ENCODE measurements around the gene ARSB. TPM values are rescaled to one million over a fixed set of nuclear protein-coding genes. Genes with fewer than 3 reads are reported as not detected.

The ARSB gene
- total and polyA plus RNA-seq, 2 donors (not counting 1 experiment from before 2014, with no cell fraction given) = 10.1 to 27.7 TPM

DNA sequence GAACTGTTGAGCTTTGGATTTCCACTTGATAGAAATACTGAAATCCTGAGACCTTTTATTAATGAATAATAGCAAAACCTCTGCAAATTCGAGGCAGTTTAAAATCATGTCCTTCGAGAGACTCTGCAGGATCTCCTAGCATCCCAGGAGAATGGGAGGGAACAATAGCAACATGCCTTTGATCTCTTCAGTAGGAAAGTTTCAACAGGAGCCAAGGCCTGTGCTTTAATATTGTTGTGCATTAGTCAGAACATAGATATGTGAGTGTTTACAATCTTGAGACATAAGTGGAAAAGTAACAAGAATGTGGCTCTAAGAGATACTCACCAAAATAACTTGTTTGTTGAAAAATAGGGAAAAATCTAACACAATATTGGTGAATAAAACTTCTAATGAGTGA, 253.2 kb downstream of the ARSB start:
- DNase-seq (ENCODE audit: low read depth in 2 of 2) = peak; percentile 28 to 41
- Histone ChIP-seq H3K4me2 (ENCODE audit: extremely low read depth, insufficient read depth, low read length) (no peak overlapping the region), H4K20me1 (ENCODE audit: control insufficient read depth, extremely low read depth, insufficient read depth, low read length) (no peaks in the 10 kb centered on the region), H3K27me3 (ENCODE audit: control insufficient read depth, insufficient read depth, low read length) (no peaks in the 10 kb centered on the region), H3K4me1 (ENCODE audit: control insufficient read depth, extremely low read depth, insufficient read depth, low read length) (no peaks in the 10 kb centered on the region), H2AFZ (ENCODE audit: low read length) (no peak overlapping the region), H3K4me3 (replicated peaks in 1 of 4; ENCODE audit: control extremely low read depth in 1 of 4, insufficient read depth in 1 of 4, low read depth in 3 of 4, low read length in 4 of 4) (no peak overlapping the region), H3K36me3 (ENCODE audit: control insufficient read depth, insufficient read depth, low read length) (no peaks in the 10 kb centered on the region), H3K79me2 (ENCODE audit: control insufficient read depth, insufficient read depth, low read length) (no peaks in the 10 kb centered on the region), H3K9me3 (ENCODE audit: control insufficient read depth, insufficient read depth, low read depth, low read length) (no peaks in the 10 kb centered on the region), H3K9ac (ENCODE audit: insufficient read depth, low read length) (no peak overlapping the region), H3K27ac (ENCODE audit: insufficient read depth, low read length) (no peak overlapping the region)
- no peak for TF ChIP-seq EZH2 (IDR thresholded peaks at IDR 0.05; ENCODE audit: low read length, missing control alignments)
- TF ChIP-seq, protein P1, sequence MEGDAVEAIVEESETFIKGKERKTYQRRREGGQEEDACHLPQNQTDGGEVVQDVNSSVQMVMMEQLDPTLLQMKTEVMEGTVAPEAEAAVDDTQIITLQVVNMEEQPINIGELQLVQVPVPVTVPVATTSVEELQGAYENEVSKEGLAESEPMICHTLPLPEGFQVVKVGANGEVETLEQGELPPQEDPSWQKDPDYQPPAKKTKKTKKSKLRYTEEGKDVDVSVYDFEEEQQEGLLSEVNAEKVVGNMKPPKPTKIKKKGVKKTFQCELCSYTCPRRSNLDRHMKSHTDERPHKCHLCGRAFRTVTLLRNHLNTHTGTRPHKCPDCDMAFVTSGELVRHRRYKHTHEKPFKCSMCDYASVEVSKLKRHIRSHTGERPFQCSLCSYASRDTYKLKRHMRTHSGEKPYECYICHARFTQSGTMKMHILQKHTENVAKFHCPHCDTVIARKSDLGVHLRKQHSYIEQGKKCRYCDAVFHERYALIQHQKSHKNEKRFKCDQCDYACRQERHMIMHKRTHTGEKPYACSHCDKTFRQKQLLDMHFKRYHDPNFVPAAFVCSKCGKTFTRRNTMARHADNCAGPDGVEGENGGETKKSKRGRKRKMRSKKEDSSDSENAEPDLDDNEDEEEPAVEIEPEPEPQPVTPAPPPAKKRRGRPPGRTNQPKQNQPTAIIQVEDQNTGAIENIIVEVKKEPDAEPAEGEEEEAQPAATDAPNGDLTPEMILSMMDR (conservative IDR thresholded peaks at IDR 0.05 in 1 of 2, IDR thresholded peaks at IDR 0.05 in 1 of 2; ENCODE audit: low read depth in 1 of 2, low read length in 2 of 2) = no peak

DNA sequence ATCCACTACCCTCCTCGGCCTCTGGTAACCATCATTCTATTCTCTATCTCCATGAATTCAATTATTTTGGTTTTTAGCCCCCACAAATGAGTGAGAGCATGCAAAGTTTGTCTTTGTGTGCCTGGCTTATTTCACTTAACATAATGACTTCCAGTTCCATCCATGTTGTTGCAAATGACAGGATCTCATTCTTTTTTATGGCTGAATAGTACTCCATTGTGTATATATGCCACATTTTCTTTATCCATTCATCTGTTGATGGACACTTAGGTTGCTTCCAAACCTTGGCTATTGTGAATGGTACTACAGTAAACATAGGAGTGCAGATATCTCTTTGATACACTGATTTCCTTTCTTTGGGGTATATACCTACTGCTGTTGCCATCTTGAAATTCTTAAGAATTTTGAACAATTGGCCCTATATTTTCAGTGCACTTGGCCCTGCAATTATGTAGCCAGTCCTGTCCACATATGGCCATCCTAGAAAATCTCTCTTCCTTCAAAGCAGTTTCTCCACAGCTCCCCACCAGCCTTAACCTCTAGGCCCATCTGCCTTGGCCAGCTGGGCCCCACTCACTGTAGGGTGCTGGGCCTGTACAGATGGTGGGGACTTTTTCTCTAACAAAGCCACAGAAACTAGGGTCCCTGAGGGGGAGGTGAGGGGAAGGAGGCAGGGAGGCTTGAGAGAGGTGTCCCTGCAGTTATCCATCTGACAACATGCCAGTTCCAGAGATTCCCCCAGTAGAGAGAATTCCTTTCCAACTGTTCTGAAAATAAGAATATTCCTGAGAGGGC, 254.6 kb downstream of the ARSB start:
- H2AFZ ChIP-seq (ENCODE audit: low read length) = no peak overlapping the region
- no peaks in the 10 kb centered on the region for H3K36me3 ChIP-seq (ENCODE audit: control insufficient read depth, insufficient read depth, low read length)
- no peaks in the 10 kb centered on the region for H3K79me2 ChIP-seq (ENCODE audit: control insufficient read depth, insufficient read depth, low read length)
- H3K27ac ChIP-seq (ENCODE audit: insufficient read depth, low read length) = no peak overlapping the region
- no peaks in the 10 kb centered on the region for H3K27me3 ChIP-seq (ENCODE audit: control insufficient read depth, insufficient read depth, low read length)
- TF ChIP-seq, protein P1 (conservative IDR thresholded peaks at IDR 0.05 in 1 of 2, IDR thresholded peaks at IDR 0.05 in 1 of 2; ENCODE audit: low read depth in 1 of 2, low read length in 2 of 2) = no peak
- TF ChIP-seq EZH2 (IDR thresholded peaks at IDR 0.05; ENCODE audit: low read length, missing control alignments) = no peak
- H3K9ac ChIP-seq (ENCODE audit: insufficient read depth, low read length) = no peak overlapping the region
- H3K9me3 ChIP-seq (ENCODE audit: control insufficient read depth, insufficient read depth, low read depth, low read length) = no peaks in the 10 kb centered on the region
- no peaks in the 10 kb centered on the region for H4K20me1 ChIP-seq (ENCODE audit: control insufficient read depth, extremely low read depth, insufficient read depth, low read length)
- H3K4me1 ChIP-seq (ENCODE audit: control insufficient read depth, extremely low read depth, insufficient read depth, low read length) = no peaks in the 10 kb centered on the region
- no peak for DNase-seq (ENCODE audit: low read depth in 2 of 2)
- no peak overlapping the region for H3K4me3 ChIP-seq (replicated peaks in 1 of 4; ENCODE audit: control extremely low read depth in 1 of 4, insufficient read depth in 1 of 4, low read depth in 3 of 4, low read length in 4 of 4)
- H3K4me2 ChIP-seq (ENCODE audit: extremely low read depth, insufficient read depth, low read length) = no peak overlapping the region

DNA sequence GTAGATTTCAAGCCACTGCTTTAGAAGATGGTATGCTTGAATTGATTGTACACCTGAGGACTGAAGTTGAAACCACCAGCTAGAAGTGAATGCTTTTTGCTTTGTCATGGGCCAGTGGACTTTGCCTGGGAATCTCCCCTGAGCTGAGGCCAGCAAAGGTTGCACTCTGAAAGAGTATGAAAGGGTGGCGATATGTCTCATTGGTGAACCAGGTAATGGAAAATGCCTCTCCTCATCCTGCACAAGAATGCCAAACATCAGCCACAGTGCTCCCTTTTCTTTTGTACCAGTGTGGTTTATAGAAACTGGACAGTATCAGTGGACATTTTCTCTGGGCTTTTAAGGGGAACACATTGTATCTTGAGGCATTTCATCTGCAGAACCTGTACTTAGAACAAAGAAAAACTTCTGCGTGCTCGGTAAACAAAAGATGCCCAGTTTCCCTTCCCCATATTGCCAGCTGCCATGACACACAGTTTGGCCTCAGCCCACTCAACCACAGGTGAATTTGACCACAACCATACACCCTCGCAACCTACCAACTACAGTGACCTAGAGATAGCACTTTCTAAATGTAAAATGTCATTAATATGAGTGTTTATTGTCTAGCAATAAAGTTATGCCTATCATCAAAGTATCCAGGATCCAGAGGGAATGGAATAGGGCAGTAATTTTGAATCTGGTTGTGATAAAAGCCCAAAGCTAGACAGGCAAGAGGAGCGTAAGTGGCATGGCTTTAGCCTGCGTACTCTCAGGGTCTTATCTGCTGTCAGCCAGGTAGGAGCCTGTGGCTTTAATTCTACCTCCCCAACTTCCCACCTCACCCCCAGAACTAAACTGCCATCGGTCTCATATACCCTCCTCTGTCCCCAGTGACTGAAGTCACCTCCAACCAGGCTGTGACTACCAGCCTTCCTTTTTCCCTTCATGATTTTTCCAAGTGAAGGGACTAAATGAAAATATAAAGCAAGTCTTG, 257.0 kb downstream of the ARSB start:
- H3K9me3 ChIP-seq (ENCODE audit: control insufficient read depth, insufficient read depth, low read depth, low read length) = no peaks in the 10 kb centered on the region
- H3K27me3 ChIP-seq (ENCODE audit: control insufficient read depth, insufficient read depth, low read length) = no peaks in the 10 kb centered on the region
- no peak overlapping the region for H3K4me2 ChIP-seq (ENCODE audit: extremely low read depth, insufficient read depth, low read length)
- no peak overlapping the region for H3K9ac ChIP-seq (ENCODE audit: insufficient read depth, low read length)
- H3K4me1 ChIP-seq (ENCODE audit: control insufficient read depth, extremely low read depth, insufficient read depth, low read length) = no peaks in the 10 kb centered on the region
- no peaks in the 10 kb centered on the region for H3K36me3 ChIP-seq (ENCODE audit: control insufficient read depth, insufficient read depth, low read length)
- DNase-seq (ENCODE audit: low read depth in 2 of 2) = no peak
- no peak overlapping the region for H2AFZ ChIP-seq (ENCODE audit: low read length)
- H3K79me2 ChIP-seq (ENCODE audit: control insufficient read depth, insufficient read depth, low read length) = no peaks in the 10 kb centered on the region
- H4K20me1 ChIP-seq (ENCODE audit: control insufficient read depth, extremely low read depth, insufficient read depth, low read length) = no peaks in the 10 kb centered on the region
- no peak overlapping the region for H3K27ac ChIP-seq (ENCODE audit: insufficient read depth, low read length)
- no peak for TF ChIP-seq EZH2 (IDR thresholded peaks at IDR 0.05; ENCODE audit: low read length, missing control alignments)
- TF ChIP-seq, protein P1 (conservative IDR thresholded peaks at IDR 0.05 in 1 of 2, IDR thresholded peaks at IDR 0.05 in 1 of 2; ENCODE audit: low read depth in 1 of 2, low read length in 2 of 2) = no peak
- H3K4me3 ChIP-seq (replicated peaks in 1 of 4; ENCODE audit: control extremely low read depth in 1 of 4, insufficient read depth in 1 of 4, low read depth in 3 of 4, low read length in 4 of 4) = no peak overlapping the region
